Tibial nerve (tissue), 4 donors: ENCODE measurements around the gene NOL11. TPM values are rescaled to one million over a fixed set of nuclear protein-coding genes. Genes with fewer than 3 reads are reported as not detected.
"Not testable (repeated sequence)": the region's sequence is repeated elsewhere in the genome, so short reads cannot be mapped to it uniquely, and the experiment has no call there.

Source experiments
- DNase-seq, 2 donors: peaks; one replicate each; pipeline ENCODE4 v3.0.0-alpha.2; 2019; ENCODE audit warnings: low spot score in 2 of 2
- H3K27ac ChIP-seq, 4 donors: fragments of 200-600 bp; sonication (generic) in 3 of 4; one replicate each; pipeline ENCODE4 v1.5.1; 2017 to 2019; ENCODE audit warnings: mild to moderate bottlenecking in 1 of 4
- H3K27me3 ChIP-seq, 2 donors: fragments of 200-600 bp; sonication (generic) in 1 of 2; one replicate each; pipeline versions ENCODE4 v1.5.1 to v1.6.0; 2017 to 2019
- H3K36me3 ChIP-seq, 3 donors: fragments of 200-600 bp; sonication (generic); one replicate each; pipeline ENCODE4 v1.5.1; 2018 to 2019
- H3K4me1 ChIP-seq, 4 donors: fragments of 200-600 bp; sonication (generic) in 3 of 4; one replicate each; pipeline ENCODE4 v1.5.1; 2017 to 2019
- H3K4me3 ChIP-seq, 4 donors: fragments of 200-600 bp; sonication (generic) in 3 of 4; one replicate each; pipeline ENCODE4 v1.5.1; 2017 to 2019; ENCODE audit warnings: mild to moderate bottlenecking in 1 of 4, moderate library complexity in 1 of 4
- H3K9me3 ChIP-seq, 4 donors: fragments of 200-600 bp; sonication (generic) in 3 of 4; one replicate each; pipeline ENCODE4 v1.5.1; 2017 to 2019
- EP300 ChIP-seq, 2 donors: sonication (generic); formaldehyde crosslinking; IDR thresholded peaks; one replicate each; pipeline ENCODE4 v1.6.1; 2017; ENCODE audit warnings: antibody characterized with exemption in 2 of 2, mild to moderate bottlenecking in 1 of 2
- POLR2A ChIP-seq, 2 donors: fragments of 450-650 bp; IDR thresholded peaks; one replicate each; pipeline ENCODE4 v1.6.1; 2017; ENCODE audit warnings: antibody characterized with exemption in 2 of 2, mild to moderate bottlenecking in 2 of 2, moderate library complexity in 2 of 2
- WGBS, 2 donors: methylation state at CpG; one replicate each; pipeline ENCODE4 v1.1.5; 2018; 5-methylcytosine and 5-hydroxymethylcytosine counted together
- total RNA-seq, 4 donors: library from RNA; depleted of rRNA; stranded (reverse); fragments of >200 nt; gene quantifications; one replicate each; pipeline ENCODE4 v1.1.0, GENCODE V29; 2016
- TF ChIP-seq, protein P1 (sequence below), 5 experiments: fragments of 200-600 bp in 3 of 5; fragments of 450-650 bp in 2 of 5; sonication (generic) in 3 of 5; IDR thresholded peaks; one replicate each; pipeline ENCODE4 v1.5.1; 2016 to 2019; ENCODE audit warnings: antibody characterized with exemption in 5 of 5, mild to moderate bottlenecking in 3 of 5, moderate library complexity in 2 of 5

Gene NOL11
- total RNA-seq, 4 donors from 2014 or later: 21.6 to 35.8 (median 32.1) TPM

- no peaks in the 10 kb centered on the region for H3K27me3 ChIP-seq
- no peak for TF ChIP-seq POLR2A (IDR thresholded peaks at IDR 0.05)
- WGBS, 2 donors: 91 to 96% methylated on average over 6 of the region's 6 CpGs
- H3K36me3 ChIP-seq: peaks cover 0 to 11% (median 3%) of the 10 kb centered on the region in 3 donors
- no peak overlapping the region for H3K27ac ChIP-seq
- no peak for DNase-seq
- H3K4me3 ChIP-seq: no peak overlapping the region
- no peaks in the 10 kb centered on the region for H3K9me3 ChIP-seq
- H3K4me1 ChIP-seq: peaks cover 0 to 22% (median 12%) of the 10 kb centered on the region in 4 donors
Observed at GRCh38 chr17:67716405-67716798, 1.3 kb upstream of the NOL11 start.

GRCh38 chr17:67717192-67717623 lies 528 bp upstream of the NOL11 start:
- TF ChIP-seq, protein P1, sequence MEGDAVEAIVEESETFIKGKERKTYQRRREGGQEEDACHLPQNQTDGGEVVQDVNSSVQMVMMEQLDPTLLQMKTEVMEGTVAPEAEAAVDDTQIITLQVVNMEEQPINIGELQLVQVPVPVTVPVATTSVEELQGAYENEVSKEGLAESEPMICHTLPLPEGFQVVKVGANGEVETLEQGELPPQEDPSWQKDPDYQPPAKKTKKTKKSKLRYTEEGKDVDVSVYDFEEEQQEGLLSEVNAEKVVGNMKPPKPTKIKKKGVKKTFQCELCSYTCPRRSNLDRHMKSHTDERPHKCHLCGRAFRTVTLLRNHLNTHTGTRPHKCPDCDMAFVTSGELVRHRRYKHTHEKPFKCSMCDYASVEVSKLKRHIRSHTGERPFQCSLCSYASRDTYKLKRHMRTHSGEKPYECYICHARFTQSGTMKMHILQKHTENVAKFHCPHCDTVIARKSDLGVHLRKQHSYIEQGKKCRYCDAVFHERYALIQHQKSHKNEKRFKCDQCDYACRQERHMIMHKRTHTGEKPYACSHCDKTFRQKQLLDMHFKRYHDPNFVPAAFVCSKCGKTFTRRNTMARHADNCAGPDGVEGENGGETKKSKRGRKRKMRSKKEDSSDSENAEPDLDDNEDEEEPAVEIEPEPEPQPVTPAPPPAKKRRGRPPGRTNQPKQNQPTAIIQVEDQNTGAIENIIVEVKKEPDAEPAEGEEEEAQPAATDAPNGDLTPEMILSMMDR (IDR thresholded peaks at IDR 0.05): no peak
- TF ChIP-seq EP300 (IDR thresholded peaks at IDR 0.05) (no peak), POLR2A (IDR thresholded peaks at IDR 0.05) (no peak)
- Histone ChIP-seq H3K27ac (peak overlapping the region; percentile 82 to 93 (median 90)), H3K9me3 (no peaks in the 10 kb centered on the region), H3K36me3 (peaks cover 0 to 19% (median 10%) of the 10 kb centered on the region in 3 donors), H3K4me1 (peaks cover 0 to 22% (median 12%) of the 10 kb centered on the region in 4 donors), H3K27me3 (no peaks in the 10 kb centered on the region), H3K4me3 (peak overlapping the region; percentile 81 to 91 (median 88))
- 0 to 2% methylated on average over 5 of the region's 5 CpGs for WGBS, 2 donors
- no peak for DNase-seq

- no peaks in the 10 kb centered on the region for H3K9me3 ChIP-seq
- DNase-seq: peak in 1 of 2 donors; percentile 5
- H3K4me3 ChIP-seq: peak overlapping the region; percentile 81 to 91 (median 88)
- H3K4me1 ChIP-seq: peaks cover 0 to 22% (median 12%) of the 10 kb centered on the region in 4 donors
- H3K36me3 ChIP-seq: peaks cover 0 to 28% (median 11%) of the 10 kb centered on the region in 3 donors
- no peak for TF ChIP-seq EP300 (IDR thresholded peaks at IDR 0.05)
- no peak for TF ChIP-seq POLR2A (IDR thresholded peaks at IDR 0.05)
- TF ChIP-seq, protein P1 (IDR thresholded peaks at IDR 0.05): no peak
- no peaks in the 10 kb centered on the region for H3K27me3 ChIP-seq
- H3K27ac ChIP-seq: peak overlapping the region; percentile 82 to 93 (median 90)
- 0 to 2% methylated on average over 16 of the region's 16 CpGs for WGBS, 2 donors
Observed at GRCh38 chr17:67718325-67718941, 697 bp downstream of the NOL11 start.

DNA sequence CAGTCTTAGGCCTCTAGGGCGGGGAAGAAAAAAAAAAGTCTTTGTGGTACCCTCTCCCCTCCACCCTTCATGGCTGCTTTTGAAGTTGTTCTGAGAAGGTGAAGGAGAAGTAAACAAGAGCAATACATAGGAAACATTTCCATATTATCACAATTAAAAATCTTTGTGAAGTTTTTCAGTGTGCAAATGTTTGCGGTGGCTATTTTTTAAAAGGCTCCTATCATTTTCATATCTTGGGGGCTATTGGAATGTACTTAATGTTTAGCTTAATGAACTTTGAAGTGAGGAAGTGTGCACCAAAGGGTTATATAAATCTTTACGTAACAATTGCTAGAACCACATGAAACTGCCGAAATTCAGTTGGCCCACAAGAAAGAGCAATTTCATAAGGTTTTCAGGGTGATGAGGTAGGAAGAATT lies 7.6 kb downstream of the NOL11 start:
- Histone ChIP-seq H3K27me3 (no peaks in the 10 kb centered on the region), H3K36me3 (peaks cover 4 to 96% (median 46%) of the 10 kb centered on the region in 3 donors), H3K4me1 (no peaks in the 10 kb centered on the region), H3K4me3 (no peak overlapping the region), H3K27ac (no peak overlapping the region), H3K9me3 (no peaks in the 10 kb centered on the region)
- 90 to 94% methylated on average over 4 of the region's 4 CpGs for WGBS, 2 donors
- TF ChIP-seq, protein P1 (IDR thresholded peaks at IDR 0.05): no peak
- TF ChIP-seq POLR2A (IDR thresholded peaks at IDR 0.05) (no peak), EP300 (IDR thresholded peaks at IDR 0.05) (no peak)
- no peak for DNase-seq

DNA sequence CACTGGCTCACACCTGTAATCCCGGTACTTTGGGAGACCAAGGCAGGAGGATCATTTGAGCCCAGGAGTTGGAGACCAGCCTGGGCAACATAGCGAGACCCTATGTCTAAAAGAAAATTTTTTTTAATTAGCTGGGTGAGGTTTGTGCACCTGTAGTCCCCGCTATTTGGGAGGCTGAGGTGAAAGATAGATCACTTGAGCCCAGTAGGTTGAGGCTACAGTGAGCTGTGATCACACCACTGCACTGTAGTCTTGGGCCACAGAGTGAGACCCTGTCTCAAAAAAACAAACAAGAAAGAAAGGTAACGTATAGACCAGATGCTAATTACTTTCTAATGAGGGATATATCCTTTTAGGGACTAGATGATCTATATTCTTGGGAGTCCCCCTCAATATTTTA lies 8.1 kb downstream of the NOL11 start:
- 88 to 93% methylated on average over 4 of the region's 4 CpGs for WGBS, 2 donors

GRCh38 chr17:67727152-67728039 lies 9.7 kb downstream of the NOL11 start:
- not testable (repeated sequence) for H3K4me1 ChIP-seq, DNase-seq, H3K9me3 ChIP-seq, H3K27ac ChIP-seq, H3K27me3 ChIP-seq, H3K4me3 ChIP-seq
- 96% methylated on average over 15 of the region's 15 CpGs for WGBS, 2 donors
- peaks cover 4 to 94% (median 42%) of the 10 kb centered on the region in 3 donors for H3K36me3 ChIP-seq

More for the DNA sequence above, 8.1 kb downstream of the NOL11 start:
- no peaks in the 10 kb centered on the region for H3K9me3 ChIP-seq
- peaks cover 4 to 96% (median 46%) of the 10 kb centered on the region in 3 donors for H3K36me3 ChIP-seq
- H3K4me1 ChIP-seq: no peaks in the 10 kb centered on the region
- H3K27ac ChIP-seq: no peak overlapping the region
- no peak for DNase-seq
- no peaks in the 10 kb centered on the region for H3K27me3 ChIP-seq
- H3K4me3 ChIP-seq: no peak overlapping the region
- TF ChIP-seq EP300 (IDR thresholded peaks at IDR 0.05) (no peak), POLR2A (IDR thresholded peaks at IDR 0.05) (no peak)
- TF ChIP-seq, protein P1 (IDR thresholded peaks at IDR 0.05): no peak
